HepG2 (cell line): ENCODE measurements around the gene TMEM143. TPM values are rescaled to one million over a fixed set of nuclear protein-coding genes. Genes with fewer than 3 reads are reported as not detected.
A peak's percentile ranks its signal among the peaks of the same experiment; 100 is the strongest.

Experiments
- ATAC-seq: fragments of 200-7000 bp; cut with Tn5 transposase; 3 replicates; pipeline ENCODE4 v1.9.1; 2020; ENCODE audit warnings: mild to moderate bottlenecking, moderate library complexity
- BruUV-seq: library from RNA; stranded (reverse); fragments of 400-500 nt; replicated peaks from 2 replicates; lab custom pipeline; 2021; lab: Mats Ljungman, UMichigan
- CTCF ChIA-PET: fragments of 300-600 bp; formaldehyde crosslinking; extraction: SDS; loops from one replicate; lab custom pipeline; 2021; ENCODE audit warnings: low total read pairs, inconsistent platforms, low intra/inter-chr PET ratio; lab: Yijun Ruan, JAX
- POLR2A ChIA-PET: fragments of 350-600 bp; sonication (Branson Sonifier 250); formaldehyde crosslinking; loops from one replicate; lab custom pipeline; 2020; ENCODE audit warnings: antibody characterized with exemption, inconsistent platforms; lab: Yijun Ruan, JAX
- DNase-seq: peaks from one replicate; pipeline ENCODE4 v3.0.0-alpha.2; 2015; ENCODE audit warnings: low spot score
- FAIRE-seq: peaks from 3 replicates; lab custom pipeline; 2011; peaks lifted over from hg19 to GRCh38; lab: Jason Lieb, UNC
- H2AFZ ChIP-seq: one replicate; pipeline ENCODE4 v1.6.1; 2011; ENCODE audit warnings: low read length, inconsistent platforms
- H3K27ac ChIP-seq: fragments of 300-600 bp; 3 replicates; pipeline ENCODE4 v1.8.0; 2011; ENCODE audit warnings: mixed run types, mild to moderate bottlenecking, mixed read lengths, low read length, inconsistent platforms; ENCODE audit not compliant: insufficient read depth; ENCODE audit errors: extremely low read length
- H3K27me3 ChIP-seq, 2 experiments: fragments of 200-600 bp in 1 of 2; 2 replicates in 1 of 2; 3 replicates in 1 of 2; pipeline versions ENCODE4 v1.6.0 to v1.8.0; 2011; ENCODE audit warnings: low read length in 2 of 2, mild to moderate bottlenecking in 2 of 2, moderate library complexity in 2 of 2, inconsistent platforms in 1 of 2; ENCODE audit not compliant: insufficient read depth in 2 of 2, control insufficient read depth in 1 of 2
- H3K36me3 ChIP-seq, 2 experiments: fragments of 200-600 bp in 1 of 2; replicated peaks in 1 of 2; 2 replicates in 1 of 2; 3 replicates in 1 of 2; pipeline versions ENCODE4 v1.5.1 to v1.8.0; 2011; ENCODE audit warnings: low read length in 2 of 2, inconsistent platforms in 1 of 2; ENCODE audit not compliant: insufficient read depth in 2 of 2, control insufficient read depth in 1 of 2
- H3K4me1 ChIP-seq: 2 replicates; pipeline ENCODE4 v1.5.1; 2012; ENCODE audit warnings: low read length, inconsistent platforms; ENCODE audit not compliant: insufficient read depth
- H3K4me2 ChIP-seq: 2 replicates; pipeline ENCODE4 v1.6.0; 2011; ENCODE audit warnings: low read depth, low read length, inconsistent platforms
- H3K4me3 ChIP-seq, 3 experiments: fragments of 200-600 bp in 1 of 3; sonication (generic), shearing (Covaris generic) in 1 of 3; replicated peaks in 1 of 3; 2 replicates each; pipeline ENCODE4 v1.5.1; 2011 to 2016; ENCODE audit warnings: low read length in 3 of 3, inconsistent platforms in 2 of 3, low read depth in 2 of 3, mild to moderate bottlenecking in 2 of 3, control low read depth in 1 of 3, mixed read lengths in 1 of 3; ENCODE audit not compliant: insufficient read depth in 1 of 3
- H3K79me2 ChIP-seq: one replicate; pipeline ENCODE4 v1.6.1; 2011; ENCODE audit warnings: low read length, inconsistent platforms; ENCODE audit not compliant: insufficient read depth
- H3K9ac ChIP-seq: 2 replicates; pipeline ENCODE4 v1.6.0; 2011; ENCODE audit warnings: mild to moderate bottlenecking, low read depth, low read length, inconsistent platforms; ENCODE audit not compliant: insufficient read depth
- H3K9me3 ChIP-seq: 2 replicates; pipeline ENCODE4 v1.5.1; 2012; ENCODE audit warnings: mild to moderate bottlenecking, low read length
- H4K20me1 ChIP-seq: 2 replicates; pipeline ENCODE4 v1.6.0; 2011; ENCODE audit warnings: inconsistent platforms, mild to moderate bottlenecking, low read length, moderate library complexity; ENCODE audit not compliant: insufficient read depth
- AGO1 ChIP-seq: fragments of 200-400 bp; formaldehyde crosslinking; IDR thresholded peaks from 2 replicates; pipeline ENCODE4 v1.6.1; 2017; ENCODE audit warnings: mild to moderate bottlenecking, low read depth, low read length, moderate library complexity; ENCODE audit not compliant: poor library complexity, severe bottlenecking
- BHLHE40 ChIP-seq: IDR thresholded peaks from 2 replicates; pipeline ENCODE4 v1.6.1; 2011; ENCODE audit warnings: low read length, improper control_type of control experiment
- CTCF ChIP-seq: sonication (generic); formaldehyde crosslinking; IDR thresholded peaks from 2 replicates; pipeline ENCODE4 v1.5.0; 2020; ENCODE audit warnings: mild to moderate bottlenecking, missing genetic modification reagents, moderate library complexity
- E2F2 ChIP-seq: sonication (generic); formaldehyde crosslinking; IDR thresholded peaks from 2 replicates; pipeline ENCODE4 v1.4.0; 2020; ENCODE audit warnings: missing genetic modification reagents, borderline replicate concordance
- NR1H2 ChIP-seq: sonication (generic); formaldehyde crosslinking; IDR thresholded peaks from 2 replicates; pipeline ENCODE4 v1.8.1; 2022; ENCODE audit warnings: low read depth, missing genetic modification reagents, borderline replicate concordance
- RFXAP ChIP-seq: sonication (generic); formaldehyde crosslinking; IDR thresholded peaks from 2 replicates; pipeline ENCODE4 v1.4.0; 2020; ENCODE audit warnings: missing genetic modification reagents, borderline replicate concordance
- SIN3A ChIP-seq: IDR thresholded peaks from 2 replicates; pipeline ENCODE4 v1.6.1; 2011; ENCODE audit warnings: low read depth, mild to moderate bottlenecking, control low read depth, low read length, borderline replicate concordance
- SNRNP70 ChIP-seq: fragments of 200-400 bp; formaldehyde crosslinking; IDR thresholded peaks from 2 replicates; pipeline ENCODE4 v1.6.1; 2017; ENCODE audit warnings: mild to moderate bottlenecking, low read depth, low read length, moderate library complexity
- SRSF4 ChIP-seq: fragments of 200-400 bp; formaldehyde crosslinking; IDR thresholded peaks from one replicate; pipeline ENCODE4 v1.6.1; 2018; ENCODE audit warnings: mild to moderate bottlenecking, low read depth, low read length, moderate library complexity; ENCODE audit not compliant: poor library complexity, severe bottlenecking
- TARDBP ChIP-seq: sonication (generic); formaldehyde crosslinking; IDR thresholded peaks from 2 replicates; pipeline ENCODE4 v1.8.0; 2022; ENCODE audit warnings: mild to moderate bottlenecking, missing genetic modification reagents
- TOPORS ChIP-seq: sonication (generic); formaldehyde crosslinking; IDR thresholded peaks from 2 replicates; pipeline ENCODE4 v1.8.0; 2023; ENCODE audit warnings: mild to moderate bottlenecking, missing genetic modification reagents
- TP53 ChIP-seq: sonication (generic); formaldehyde crosslinking; conservative IDR thresholded peaks from 2 replicates; pipeline ENCODE4 v1.4.0; 2020; ENCODE audit warnings: missing genetic modification reagents
- ZBTB26 ChIP-seq: IDR thresholded peaks from 2 replicates; pipeline ENCODE4 v1.6.1; 2016; ENCODE audit warnings: missing compliant biosample characterization, missing genetic modification reagents, borderline replicate concordance
- ZNF121 ChIP-seq: sonication (generic); formaldehyde crosslinking; IDR thresholded peaks from 2 replicates; pipeline ENCODE4 v1.5.0; 2020; ENCODE audit warnings: mild to moderate bottlenecking, missing genetic modification reagents
- ZNF282 ChIP-seq: fragments of 450-650 bp; IDR thresholded peaks from 2 replicates; pipeline ENCODE4 v1.6.1; 2018; ENCODE audit not compliant: partially characterized antibody
- ZNF30 ChIP-seq: sonication (generic); formaldehyde crosslinking; IDR thresholded peaks from 2 replicates; pipeline ENCODE4 v1.5.0; 2020; ENCODE audit warnings: mild to moderate bottlenecking, missing genetic modification reagents
- ZNF326 ChIP-seq: sonication (generic); formaldehyde crosslinking; IDR thresholded peaks from 2 replicates; pipeline ENCODE4 v1.4.0; 2020; ENCODE audit warnings: missing genetic modification reagents, borderline replicate concordance
- ZSCAN30 ChIP-seq: sonication (generic); formaldehyde crosslinking; IDR thresholded peaks from 2 replicates; pipeline ENCODE4 v1.5.0; 2020; ENCODE audit warnings: mild to moderate bottlenecking, missing genetic modification reagents
- WGBS: methylation state at CpG from one replicate; pipeline ENCODE4 v1.1.6; 2017; ENCODE audit warnings: low lambda C conversion rate; 5-methylcytosine and 5-hydroxymethylcytosine counted together
- in situ Hi-C: cut with HindIII; loops from 2 replicates; pipeline ENCODE4 v1.10.0; 2017; ENCODE audit warnings: low pct_unique_long_range_greater_than_20kb; ENCODE audit not compliant: extremely low pct_ligation_motif_present
- intact Hi-C: fragments of 100-400 bp; cut with micrococcal nuclease; formaldehyde crosslinking; loops from one replicate; pipeline ENCODE4 v1.10.0; 2022; ENCODE audit not compliant: unreplicated experiment
- polyA plus RNA-seq, 8 experiments: library from polyadenylated mRNA; depleted of rRNA in 3 of 8; stranded (reverse) in 7 of 8; unstranded in 1 of 8; fragments of >200 nt; fragmentation: Illumina TruSeq in 4 of 8; extraction: Trizol in 4 of 8; gene quantifications; 2 replicates each; pipeline versions ENCODE4 v1.2.1 to v1.2.3, GENCODE V29; 2011 to 2016; ENCODE audit warnings: low read depth in 4 of 8, missing spikeins in 1 of 8, mixed read lengths in 1 of 8; ENCODE audit not compliant: insufficient read depth in 1 of 8
- total RNA-seq, 5 experiments: library from RNA; depleted of rRNA; stranded (reverse); fragments of >200 nt; fragmentation: Illumina TruSeq; extraction: Trizol; gene quantifications; 2 replicates each; pipeline ENCODE4 v1.2.3, GENCODE V29; 2016; ENCODE audit warnings: low read depth in 1 of 5

TMEM143 gene
- total and polyA plus RNA-seq, 2 of the 13 experiments (the other 11 are each of a cell fraction or from before 2014, with no cell fraction given), result 7.7 to 11.3 TPM

- TF ChIP-seq BHLHE40, result no peak
Measured at GRCh38 chr19:48364598-48365348, 1.0 kb upstream of the TMEM143 start (continued).

- POLR2A ChIA-PET, result interaction anchor here (0.6 to 2.7 kb wide), 16 partner anchors 9 to 256 kb away, joined by 3 to 107 read pairs (median 6); partner anchors contain the start of genes EMP3, GRIN2D, KDELR1 and RPL18
- WGBS, result 7% methylated on average over 3 of the region's 10 CpGs
- no peaks in the 10 kb centered on the region for H3K79me2 ChIP-seq
- intact Hi-C loops, result no loop called here
- BruUV-seq, result TSS peak; percentile 91
- no peak overlapping the region for H2AFZ ChIP-seq
- DNase-seq (no peak), ATAC-seq (peak; percentile 59), FAIRE-seq (no peak)
- H3K9me3 ChIP-seq, result no peaks in the 10 kb centered on the region
- H4K20me1 ChIP-seq, result no peaks in the 10 kb centered on the region
- peaks cover 40% of the 10 kb centered on the region for H3K4me1 ChIP-seq
- no peaks in the 10 kb centered on the region for H3K27me3 ChIP-seq
- in situ Hi-C loops, result no loop called here
- peaks cover 0 to 2% of the 10 kb centered on the region in 2 experiments; a peak in 1 of 5 replicates for H3K36me3 ChIP-seq
- H3K27ac ChIP-seq, result peak overlapping the region; percentile 96
- H3K9ac ChIP-seq, result peak overlapping the region; percentile 96
- CTCF ChIA-PET, result interaction anchor here (1.4 kb wide), 1 partner anchor 13 kb away, joined by 4 read pairs; no protein-coding TSS in a partner anchor
- peak overlapping the region; percentile 99 for H3K4me2 ChIP-seq
- peak overlapping the region; percentile 47 to 86 (median 71) for H3K4me3 ChIP-seq
- TF ChIP-seq ZNF30 (CRISPR knock-in tag) (0 out of 2 replicates have a peak, but pooled peaks have one; percentile 6), CTCF (CRISPR knock-in tag) (peak; percentile 20), ZNF121 (CRISPR knock-in tag) (no peak), NR1H2 (CRISPR knock-in tag) (no peak), TP53 (peak; percentile 80; the same call in 1 of the 2 replicates), SIN3A (no peak), ZNF326 (CRISPR knock-in tag) (0 out of 2 replicates have a peak, but pooled peaks have one; percentile 37), RFXAP (CRISPR knock-in tag) (no peak; the same call in 1 of the 2 replicates), TOPORS (CRISPR knock-in tag) (no peak), SNRNP70 (no peak), TARDBP (CRISPR knock-in tag) (no peak), ZNF282 (no peak), SRSF4 (no peak), ZBTB26 (CRISPR knock-in tag) (no peak), E2F2 (CRISPR knock-in tag) (peak; percentile 89), ZSCAN30 (no peak), AGO1 (no peak)
Measured at GRCh38 chr19:48363500-48363809, 285 bp downstream of the TMEM143 start.
